ENCODE results near the gene KCNIP1.

DNA sequence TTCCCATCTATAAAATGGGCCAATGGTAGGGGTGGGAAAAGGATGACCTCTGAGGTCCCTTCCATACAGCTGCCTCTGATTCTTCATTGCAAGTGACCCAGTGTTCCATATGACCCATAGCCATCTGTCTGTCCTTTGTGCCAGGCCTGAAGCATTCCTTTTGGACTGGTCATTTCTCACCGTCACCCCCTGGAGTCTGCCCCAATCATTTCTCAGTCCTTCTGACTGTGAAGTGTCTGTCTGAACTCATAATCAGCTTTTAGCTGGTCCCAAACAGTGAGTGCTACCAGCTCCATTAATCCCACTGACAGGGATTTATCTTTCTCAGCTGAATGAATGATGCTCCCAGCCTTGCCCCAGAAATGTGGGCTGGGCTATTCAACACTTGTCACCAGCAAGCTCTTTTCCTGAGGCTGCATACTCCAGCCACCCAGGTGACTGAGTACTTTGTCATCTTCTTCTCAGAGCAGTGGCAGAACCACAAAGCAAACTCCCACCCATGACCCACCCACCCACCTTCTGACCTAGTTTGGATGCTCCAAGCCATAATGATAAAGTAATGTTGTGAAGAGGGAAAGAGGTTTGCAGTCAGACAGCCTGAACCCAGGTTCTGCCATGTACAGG is 37.4 kb downstream of the KCNIP1 start:
- TF ChIP-seq, protein P1, sequence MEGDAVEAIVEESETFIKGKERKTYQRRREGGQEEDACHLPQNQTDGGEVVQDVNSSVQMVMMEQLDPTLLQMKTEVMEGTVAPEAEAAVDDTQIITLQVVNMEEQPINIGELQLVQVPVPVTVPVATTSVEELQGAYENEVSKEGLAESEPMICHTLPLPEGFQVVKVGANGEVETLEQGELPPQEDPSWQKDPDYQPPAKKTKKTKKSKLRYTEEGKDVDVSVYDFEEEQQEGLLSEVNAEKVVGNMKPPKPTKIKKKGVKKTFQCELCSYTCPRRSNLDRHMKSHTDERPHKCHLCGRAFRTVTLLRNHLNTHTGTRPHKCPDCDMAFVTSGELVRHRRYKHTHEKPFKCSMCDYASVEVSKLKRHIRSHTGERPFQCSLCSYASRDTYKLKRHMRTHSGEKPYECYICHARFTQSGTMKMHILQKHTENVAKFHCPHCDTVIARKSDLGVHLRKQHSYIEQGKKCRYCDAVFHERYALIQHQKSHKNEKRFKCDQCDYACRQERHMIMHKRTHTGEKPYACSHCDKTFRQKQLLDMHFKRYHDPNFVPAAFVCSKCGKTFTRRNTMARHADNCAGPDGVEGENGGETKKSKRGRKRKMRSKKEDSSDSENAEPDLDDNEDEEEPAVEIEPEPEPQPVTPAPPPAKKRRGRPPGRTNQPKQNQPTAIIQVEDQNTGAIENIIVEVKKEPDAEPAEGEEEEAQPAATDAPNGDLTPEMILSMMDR (conservative IDR thresholded peaks at IDR 0.05; ENCODE audit: low read length), result no peak
- no peak for TF ChIP-seq EZH2phosphoT487 (IDR thresholded peaks at IDR 0.05; ENCODE audit: borderline replicate concordance)

All from Loucy (cell line).